ENCODE results near the gene KIF24.

KIF24 gene

GRCh38 chr9:34328987-34329832 is at the start of gene KIF24, which contains the start of gene NUDT2:
TSS of gene KIF24 (minus strand) at chr9:34329268. CDS start at chr9:34311346, 17,922 bp downstream.
TSS of gene NUDT2 (plus strand) at chr9:34329569. CDS start at chr9:34339040, 9,471 bp downstream.
- peaks cover 0 to 6% (median 0%) of the 10 kb centered on the region in 11 experiments; a peak in 1 of 22 replicates for H3K36me3 ChIP-seq
- H3K4me1 ChIP-seq, result peaks cover 34 to 57% (median 45%) of the 10 kb centered on the region in 10 experiments
- H3K27me3 ChIP-seq, result no peaks in the 10 kb centered on the region
- peak within 1 kb of the TSS; percentile 78 to 95 (median 84) for H3K4me3 ChIP-seq
- peak within 1 kb of the TSS; percentile 83 to 96 (median 91) for H3K27ac ChIP-seq
- peaks cover 0 to 7% (median 0%) of the 10 kb centered on the region in 11 experiments; a peak in 2 of 22 replicates for H4K20me1 ChIP-seq
- peak within 1 kb of the TSS; percentile 91 to 98 (median 94) for H3K9ac ChIP-seq
- peak within 1 kb of the TSS; percentile 86 to 95 (median 89) for H3K4me2 ChIP-seq
- no peaks in the 10 kb centered on the region for H3K9me3 ChIP-seq (replicated peaks in 1 of 11)
- no peak for TF ChIP-seq Cebpa-rat (IDR thresholded peaks at IDR 0.05)

- Histone ChIP-seq H3K9me3 (replicated peaks in 1 of 11) (no peaks in the 10 kb centered on the region), H4K20me1 (peaks cover 0 to 7% (median 0%) of the 10 kb centered on the region in 11 experiments; a peak in 2 of 22 replicates), H3K4me2 (peak overlapping the region in 5 of 11 experiments; percentile 85 to 98 (median 93); a peak in 5 of 22 replicates), H3K9ac (no peak overlapping the region), H3K4me3 (no peak overlapping the region), H3K4me1 (peaks cover 24 to 62% (median 57%) of the 10 kb centered on the region in 10 experiments), H3K27me3 (peaks cover 0 to 7% (median 0%) of the 10 kb centered on the region in 11 experiments; a peak in 4 of 22 replicates), H3K27ac (no peak overlapping the region), H3K36me3 (no peaks in the 10 kb centered on the region)
- no peak for TF ChIP-seq Cebpa-rat (IDR thresholded peaks at IDR 0.05)
Observed at GRCh38 chr9:34378376-34379060, 49.5 kb upstream of the KIF24 start.

GRCh38 chr9:34377404-34377746 is 48.3 kb upstream of the KIF24 start:
- peaks cover 0 to 6% (median 1%) of the 10 kb centered on the region in 11 experiments; a peak in 12 of 22 replicates for H3K36me3 ChIP-seq
- H3K4me3 ChIP-seq, result peak overlapping the region; percentile 65 to 81 (median 70)
- peaks cover 24 to 62% (median 57%) of the 10 kb centered on the region in 10 experiments for H3K4me1 ChIP-seq
- H4K20me1 ChIP-seq, result peaks cover 0 to 7% (median 0%) of the 10 kb centered on the region in 11 experiments; a peak in 2 of 22 replicates
- H3K27me3 ChIP-seq, result peaks cover 0 to 7% (median 0%) of the 10 kb centered on the region in 11 experiments; a peak in 4 of 22 replicates
- TF ChIP-seq Cebpa-rat (IDR thresholded peaks at IDR 0.05), result no peak
- peak overlapping the region; percentile 88 to 99 (median 95) for H3K4me2 ChIP-seq
- H3K9me3 ChIP-seq (replicated peaks in 1 of 11), result peaks cover 0 to 6% (median 4%) of the 10 kb centered on the region in 11 experiments; a peak in 19 of 22 replicates
- H3K27ac ChIP-seq, result peak overlapping the region in 5 of 11 experiments; percentile 9 to 48 (median 38); a peak in 6 of 22 replicates
- H3K9ac ChIP-seq, result peak overlapping the region; percentile 39 to 80 (median 75); a peak in 20 of 22 replicates

- peaks cover 2 to 12% (median 10%) of the 10 kb centered on the region in 11 experiments; a peak in 21 of 22 replicates for H3K9me3 ChIP-seq (replicated peaks in 1 of 11)
- H3K27me3 ChIP-seq, result peaks cover 0 to 7% (median 0%) of the 10 kb centered on the region in 11 experiments; a peak in 4 of 22 replicates
- peak within 1 kb of the TSS; percentile 88 to 99 (median 95) for H3K4me2 ChIP-seq
- peaks cover 0 to 7% (median 0%) of the 10 kb centered on the region in 11 experiments; a peak in 2 of 22 replicates for H4K20me1 ChIP-seq
- peak within 1 kb of the TSS; percentile 65 to 81 (median 70) for H3K4me3 ChIP-seq
- H3K4me1 ChIP-seq, result peaks cover 24 to 62% (median 57%) of the 10 kb centered on the region in 10 experiments
- H3K36me3 ChIP-seq, result peaks cover under 1 to 12% (median 7%) of the 10 kb centered on the region in 11 experiments; a peak in 19 of 22 replicates
- H3K27ac ChIP-seq, result peak within 1 kb of the TSS in 8 of 11 experiments; percentile 9 to 60 (median 48); a peak in 13 of 22 replicates
- TF ChIP-seq Cebpa-rat (IDR thresholded peaks at IDR 0.05), result no peak
- H3K9ac ChIP-seq, result peak within 1 kb of the TSS; percentile 59 to 80 (median 77)
Observed at GRCh38 chr9:34376596-34377403, 47.7 kb upstream of the KIF24 start, which contains the start of gene MYORG. TSS of gene MYORG (minus strand) at chr9:34376898. CDS start at chr9:34372943, 3,955 bp downstream.

- Histone ChIP-seq H3K4me2 (peak overlapping the region; percentile 88 to 99 (median 95)), H3K9me3 (replicated peaks in 1 of 11) (peaks cover 10 to 19% (median 17%) of the 10 kb centered on the region in 11 experiments), H3K9ac (peak overlapping the region; percentile 59 to 80 (median 77)), H3K27me3 (peaks cover 0 to 2% (median 0%) of the 10 kb centered on the region in 11 experiments; a peak in 4 of 22 replicates), H4K20me1 (peaks cover 0 to 7% (median 0%) of the 10 kb centered on the region in 11 experiments; a peak in 2 of 22 replicates), H3K4me3 (peak overlapping the region; percentile 65 to 81 (median 70)), H3K4me1 (peaks cover 24 to 58% (median 53%) of the 10 kb centered on the region in 10 experiments), H3K27ac (peak overlapping the region in 7 of 11 experiments; percentile 29 to 60 (median 47); a peak in 11 of 22 replicates), H3K36me3 (peaks cover 8 to 19% (median 14%) of the 10 kb centered on the region in 11 experiments; a peak in 21 of 22 replicates)
- no peak for TF ChIP-seq Cebpa-rat (IDR thresholded peaks at IDR 0.05)
Observed at GRCh38 chr9:34375901-34376595, 47.0 kb upstream of the KIF24 start.

GRCh38 chr9:34374905-34375552 is 46.0 kb upstream of the KIF24 start:
- no peak overlapping the region for H3K9ac ChIP-seq
- peak overlapping the region; percentile 9 to 99 (median 95); a peak in 19 of 22 replicates for H3K4me2 ChIP-seq
- peaks cover 15 to 29% (median 25%) of the 10 kb centered on the region in 11 experiments for H3K9me3 ChIP-seq (replicated peaks in 1 of 11)
- H3K36me3 ChIP-seq, result peaks cover 12 to 30% (median 24%) of the 10 kb centered on the region in 11 experiments; a peak in 21 of 22 replicates
- H3K27me3 ChIP-seq, result no peaks in the 10 kb centered on the region; a peak in 1 of 22 replicates
- H3K27ac ChIP-seq, result no peak overlapping the region
- H3K4me3 ChIP-seq, result no peak overlapping the region
- no peak for TF ChIP-seq Cebpa-rat (IDR thresholded peaks at IDR 0.05)
- H4K20me1 ChIP-seq, result peaks cover 0 to 7% (median 0%) of the 10 kb centered on the region in 11 experiments; a peak in 2 of 22 replicates
- H3K4me1 ChIP-seq, result peaks cover 19 to 50% (median 44%) of the 10 kb centered on the region in 10 experiments
